Progenitor cell of endocrine pancreas (in vitro differentiated cells): ENCODE data around the gene CDON. TPM values are rescaled to one million over a fixed set of nuclear protein-coding genes. Genes with fewer than 3 reads are reported as not detected.

Experiments used
- DNase-seq: peaks from one replicate; pipeline ENCODE4 v3.0.0; 2021; ENCODE audit warnings: low spot score; ENCODE audit not compliant: unreplicated experiment
- H3K27ac Mint-ChIP-seq: 2 replicates; pipeline ENCODE4 v1.8.0; 2021; ENCODE audit warnings: mild to moderate bottlenecking, moderate library complexity, mixed read lengths
- H3K27me3 Mint-ChIP-seq: 2 replicates; pipeline ENCODE4 v1.8.0; 2021; ENCODE audit warnings: mixed read lengths
- H3K36me3 Mint-ChIP-seq: 2 replicates; pipeline ENCODE4 v1.8.0; 2022; ENCODE audit warnings: mixed read lengths; ENCODE audit not compliant: insufficient read depth
- H3K4me1 Mint-ChIP-seq: 2 replicates; pipeline ENCODE4 v1.8.0; 2021; ENCODE audit warnings: low read depth, mixed read lengths
- H3K4me3 Mint-ChIP-seq: 2 replicates; pipeline ENCODE4 v1.8.0; 2021; ENCODE audit warnings: low read depth, mild to moderate bottlenecking, moderate library complexity, mixed read lengths
- H3K9me3 Mint-ChIP-seq: 2 replicates; pipeline ENCODE4 v1.8.0; 2021; ENCODE audit warnings: low read depth, mixed read lengths
- total RNA-seq: library from RNA; stranded (reverse); gene quantifications from 2 replicates; pipeline ENCODE4 v1.2.1, GENCODE V29; 2021
- TF ChIP-seq, protein P1 (sequence below): fragments of 200-600 bp; sonication (generic); IDR thresholded peaks from one replicate; pipeline ENCODE4 v1.5.0; 2021; ENCODE audit warnings: antibody characterized with exemption, mild to moderate bottlenecking; ENCODE audit not compliant: unreplicated experiment

CDON gene
- total RNA-seq, 1 donor from 2014 or later, result 26.4 TPM

GRCh38 chr11:126072801-126073594 lies 10.3 kb upstream of the CDON start:
- H3K27ac Mint-ChIP-seq, result no peak overlapping the region
- no peak overlapping the region for H3K4me3 Mint-ChIP-seq
- H3K9me3 Mint-ChIP-seq, result no peaks in the 10 kb centered on the region
- no peak for DNase-seq
- H3K27me3 Mint-ChIP-seq, result no peaks in the 10 kb centered on the region
- TF ChIP-seq, protein P1, sequence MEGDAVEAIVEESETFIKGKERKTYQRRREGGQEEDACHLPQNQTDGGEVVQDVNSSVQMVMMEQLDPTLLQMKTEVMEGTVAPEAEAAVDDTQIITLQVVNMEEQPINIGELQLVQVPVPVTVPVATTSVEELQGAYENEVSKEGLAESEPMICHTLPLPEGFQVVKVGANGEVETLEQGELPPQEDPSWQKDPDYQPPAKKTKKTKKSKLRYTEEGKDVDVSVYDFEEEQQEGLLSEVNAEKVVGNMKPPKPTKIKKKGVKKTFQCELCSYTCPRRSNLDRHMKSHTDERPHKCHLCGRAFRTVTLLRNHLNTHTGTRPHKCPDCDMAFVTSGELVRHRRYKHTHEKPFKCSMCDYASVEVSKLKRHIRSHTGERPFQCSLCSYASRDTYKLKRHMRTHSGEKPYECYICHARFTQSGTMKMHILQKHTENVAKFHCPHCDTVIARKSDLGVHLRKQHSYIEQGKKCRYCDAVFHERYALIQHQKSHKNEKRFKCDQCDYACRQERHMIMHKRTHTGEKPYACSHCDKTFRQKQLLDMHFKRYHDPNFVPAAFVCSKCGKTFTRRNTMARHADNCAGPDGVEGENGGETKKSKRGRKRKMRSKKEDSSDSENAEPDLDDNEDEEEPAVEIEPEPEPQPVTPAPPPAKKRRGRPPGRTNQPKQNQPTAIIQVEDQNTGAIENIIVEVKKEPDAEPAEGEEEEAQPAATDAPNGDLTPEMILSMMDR, result no peak
- H3K4me1 Mint-ChIP-seq, result peaks cover 5% of the 10 kb centered on the region
- no peaks in the 10 kb centered on the region for H3K36me3 Mint-ChIP-seq

DNA sequence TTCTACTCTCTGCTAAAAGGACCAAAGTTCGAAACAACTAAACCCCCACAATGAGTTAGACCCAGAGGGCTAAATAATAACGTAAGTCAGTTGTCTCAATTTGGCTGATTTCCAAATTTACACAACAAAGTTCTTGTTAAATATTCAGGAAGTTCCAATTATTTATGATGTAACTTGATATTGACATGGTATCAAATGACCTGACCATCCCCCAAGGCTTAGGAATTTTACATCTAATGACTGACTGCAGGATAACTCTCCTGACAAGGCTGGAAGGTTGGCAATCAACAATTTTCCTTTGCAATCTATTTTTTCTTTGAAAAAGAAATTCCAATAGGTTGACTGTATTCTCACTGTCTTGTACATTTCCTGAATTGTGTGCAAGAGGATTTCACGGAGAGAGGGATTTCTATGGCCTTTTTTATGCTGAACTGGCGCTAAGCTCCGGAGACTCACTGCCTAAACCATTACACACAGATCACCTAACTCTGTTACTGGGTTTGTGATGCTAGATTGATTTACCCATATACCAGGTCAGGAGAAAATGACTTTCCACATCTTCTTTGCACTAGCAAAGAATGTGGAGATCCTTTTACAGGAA lies 9.6 kb upstream of the CDON start:
- Mint-ChIP-seq H3K9me3 (no peaks in the 10 kb centered on the region), H3K4me3 (no peak overlapping the region), H3K27ac (no peak overlapping the region), H3K4me1 (peaks cover 5% of the 10 kb centered on the region), H3K36me3 (no peaks in the 10 kb centered on the region), H3K27me3 (no peaks in the 10 kb centered on the region)
- TF ChIP-seq, protein P1, result no peak
- DNase-seq, result no peak

DNA sequence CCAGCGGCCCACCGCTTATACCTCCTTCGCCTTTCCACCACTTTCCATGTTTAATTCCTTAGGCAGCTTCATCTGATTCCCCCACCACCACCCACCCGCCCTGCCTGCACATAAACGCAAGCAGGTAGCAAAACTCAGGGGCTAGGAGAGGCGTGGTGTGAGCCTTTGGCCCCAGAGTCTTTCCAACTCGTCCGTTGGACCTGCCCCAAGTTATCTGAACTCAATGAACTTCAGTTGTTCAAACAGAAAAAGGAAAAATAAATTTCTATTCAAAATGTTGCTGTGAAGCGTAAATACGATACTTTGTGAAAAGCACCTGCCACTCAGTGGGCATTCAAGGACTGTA lies 814 bp upstream of the CDON start:
- H3K36me3 Mint-ChIP-seq, result no peaks in the 10 kb centered on the region
- H3K9me3 Mint-ChIP-seq, result no peaks in the 10 kb centered on the region
- H3K4me3 Mint-ChIP-seq, result peak overlapping the region; percentile 79
- TF ChIP-seq, protein P1, result no peak
- no peak for DNase-seq
- peaks cover 22% of the 10 kb centered on the region for H3K4me1 Mint-ChIP-seq
- peak overlapping the region; percentile 100 for H3K27ac Mint-ChIP-seq
- no peaks in the 10 kb centered on the region for H3K27me3 Mint-ChIP-seq

- Mint-ChIP-seq H3K27ac (peak overlapping the region; percentile 95), H3K9me3 (no peaks in the 10 kb centered on the region), H3K36me3 (no peaks in the 10 kb centered on the region), H3K4me1 (peaks cover 24% of the 10 kb centered on the region), H3K27me3 (no peaks in the 10 kb centered on the region), H3K4me3 (peak overlapping the region; percentile 83)
- DNase-seq, result no peak
- TF ChIP-seq, protein P1, result peak; percentile 55
These were observed 673 bp downstream of the CDON start for GRCh38 chr11:126061707-126062678.

GRCh38 chr11:126060757-126061171 lies 1.9 kb downstream of the CDON start:
- Mint-ChIP-seq H3K4me3 (peak overlapping the region; percentile 44), H3K27me3 (no peaks in the 10 kb centered on the region), H3K4me1 (peaks cover 24% of the 10 kb centered on the region), H3K36me3 (no peaks in the 10 kb centered on the region), H3K27ac (no peak overlapping the region), H3K9me3 (no peaks in the 10 kb centered on the region)
- TF ChIP-seq, protein P1, result no peak
- DNase-seq, result no peak
